Dendritic cell treated with granulocyte-macrophage colony-stimulating factor and Interleukin-4, amounts not matched to agents 40 ng/mL and 50 ng/mL, for 4 days (primary cell): ENCODE results near the gene OR8G1.

ENCODE experiments used
- H3K27ac Mint-ChIP-seq: one replicate; pipeline ENCODE4 v1.8.0; 2022; ENCODE audit warnings: mild to moderate bottlenecking, mixed read lengths
- H3K27me3 Mint-ChIP-seq: one replicate; pipeline ENCODE4 v1.8.0; 2022; ENCODE audit warnings: mild to moderate bottlenecking, mixed read lengths
- H3K36me3 Mint-ChIP-seq: one replicate; pipeline ENCODE4 v1.8.0; 2022; ENCODE audit warnings: low read depth, mixed read lengths
- H3K4me1 Mint-ChIP-seq: one replicate; pipeline ENCODE4 v1.8.0; 2022; ENCODE audit warnings: low read depth, mixed read lengths
- H3K4me3 Mint-ChIP-seq: one replicate; pipeline ENCODE4 v1.8.0; 2022; ENCODE audit warnings: mild to moderate bottlenecking, moderate library complexity, mixed read lengths
- H3K9me3 Mint-ChIP-seq: one replicate; pipeline ENCODE4 v1.8.0; 2022; ENCODE audit warnings: mixed read lengths
- intact Hi-C: fragments of 100-400 bp; cut with micrococcal nuclease; formaldehyde crosslinking; loops from one replicate; pipeline ENCODE4 v1.15.0; 2022

Gene OR8G1

GRCh38 chr11:124277207-124277606, 36.3 kb downstream of the OR8G1 start:
- Mint-ChIP-seq H3K9me3 (peaks cover 9% of the 10 kb centered on the region), H3K36me3 (no peaks in the 10 kb centered on the region), H3K27ac (peak overlapping the region; percentile 33), H3K27me3 (no peaks in the 10 kb centered on the region), H3K4me1 (peaks cover 8% of the 10 kb centered on the region), H3K4me3 (no peak overlapping the region)
- intact Hi-C loops, result loop anchor here (5.0 kb wide), 1 partner anchor 205 kb away; no protein-coding TSS in a partner anchor

GRCh38 chr11:124277804-124278203, 36.9 kb downstream of the OR8G1 start:
- Mint-ChIP-seq H3K36me3 (no peaks in the 10 kb centered on the region), H3K27ac (peak overlapping the region; percentile 33), H3K4me1 (peaks cover 8% of the 10 kb centered on the region), H3K9me3 (peaks cover 9% of the 10 kb centered on the region), H3K27me3 (no peaks in the 10 kb centered on the region), H3K4me3 (no peak overlapping the region)
- intact Hi-C loops, result loop anchor here (5.0 kb wide), 1 partner anchor 206 kb away; no protein-coding TSS in a partner anchor

- Mint-ChIP-seq H3K27ac (no peak overlapping the region), H3K9me3 (peaks cover 9% of the 10 kb centered on the region), H3K4me3 (no peak overlapping the region), H3K4me1 (peaks cover 8% of the 10 kb centered on the region), H3K36me3 (no peaks in the 10 kb centered on the region), H3K27me3 (no peaks in the 10 kb centered on the region)
- intact Hi-C loops, result loop anchor here (5.0 kb wide), 1 partner anchor 206 kb away; no protein-coding TSS in a partner anchor
Observed at GRCh38 chr11:124278261-124278660, 37.4 kb downstream of the OR8G1 start.

- H3K9me3 Mint-ChIP-seq, result peaks cover 17% of the 10 kb centered on the region
- intact Hi-C loops, result no loop called here
- no peaks in the 10 kb centered on the region for H3K4me1 Mint-ChIP-seq
- H3K36me3 Mint-ChIP-seq, result no peaks in the 10 kb centered on the region
- no peak overlapping the region for H3K27ac Mint-ChIP-seq
- H3K4me3 Mint-ChIP-seq, result no peak overlapping the region
- no peaks in the 10 kb centered on the region for H3K27me3 Mint-ChIP-seq
Observed at GRCh38 chr11:124285610-124286344, 44.9 kb downstream of the OR8G1 start.

- H3K27ac Mint-ChIP-seq, result no peak overlapping the region
- H3K27me3 Mint-ChIP-seq, result no peaks in the 10 kb centered on the region
- no peaks in the 10 kb centered on the region for H3K36me3 Mint-ChIP-seq
- no peaks in the 10 kb centered on the region for H3K9me3 Mint-ChIP-seq
- no peak overlapping the region for H3K4me3 Mint-ChIP-seq
- H3K4me1 Mint-ChIP-seq, result peaks cover 8% of the 10 kb centered on the region
- intact Hi-C loops, result no loop called here
Observed at GRCh38 chr11:124294687-124295086, 53.8 kb downstream of the OR8G1 start.

- Mint-ChIP-seq H3K4me3 (no peak overlapping the region), H3K9me3 (no peaks in the 10 kb centered on the region), H3K36me3 (no peaks in the 10 kb centered on the region), H3K27ac (no peak overlapping the region), H3K27me3 (no peaks in the 10 kb centered on the region), H3K4me1 (peaks cover 8% of the 10 kb centered on the region)
- intact Hi-C loops, result no loop called here
Observed at GRCh38 chr11:124296016-124296415, 55.1 kb downstream of the OR8G1 start.

- peaks cover 8% of the 10 kb centered on the region for H3K4me1 Mint-ChIP-seq
- no peaks in the 10 kb centered on the region for H3K36me3 Mint-ChIP-seq
- intact Hi-C loops, result no loop called here
- H3K9me3 Mint-ChIP-seq, result no peaks in the 10 kb centered on the region
- H3K27ac Mint-ChIP-seq, result no peak overlapping the region
- no peaks in the 10 kb centered on the region for H3K27me3 Mint-ChIP-seq
- no peak overlapping the region for H3K4me3 Mint-ChIP-seq
Observed at GRCh38 chr11:124297921-124298320, 57.0 kb downstream of the OR8G1 start.

- no peak overlapping the region for H3K4me3 Mint-ChIP-seq
- H3K9me3 Mint-ChIP-seq, result no peaks in the 10 kb centered on the region
- H3K4me1 Mint-ChIP-seq, result no peaks in the 10 kb centered on the region
- no peaks in the 10 kb centered on the region for H3K27me3 Mint-ChIP-seq
- intact Hi-C loops, result no loop called here
- H3K36me3 Mint-ChIP-seq, result no peaks in the 10 kb centered on the region
- H3K27ac Mint-ChIP-seq, result no peak overlapping the region
Observed at GRCh38 chr11:124301548-124301947, 60.7 kb downstream of the OR8G1 start.

- H3K27me3 Mint-ChIP-seq, result no peaks in the 10 kb centered on the region
- intact Hi-C loops, result no loop called here
- no peaks in the 10 kb centered on the region for H3K36me3 Mint-ChIP-seq
- H3K4me1 Mint-ChIP-seq, result no peaks in the 10 kb centered on the region
- H3K27ac Mint-ChIP-seq, result no peak overlapping the region
- no peak overlapping the region for H3K4me3 Mint-ChIP-seq
- H3K9me3 Mint-ChIP-seq, result no peaks in the 10 kb centered on the region
Observed at GRCh38 chr11:124302347-124303125, 61.6 kb downstream of the OR8G1 start.
